ENCODE data around the gene RAB13.

The RAB13 gene

GRCh38 chr1:153978274-153978909, 7.7 kb downstream of the RAB13 start:
- DNase-seq (ENCODE audit: low read depth in 2 of 2): no peak

DNA sequence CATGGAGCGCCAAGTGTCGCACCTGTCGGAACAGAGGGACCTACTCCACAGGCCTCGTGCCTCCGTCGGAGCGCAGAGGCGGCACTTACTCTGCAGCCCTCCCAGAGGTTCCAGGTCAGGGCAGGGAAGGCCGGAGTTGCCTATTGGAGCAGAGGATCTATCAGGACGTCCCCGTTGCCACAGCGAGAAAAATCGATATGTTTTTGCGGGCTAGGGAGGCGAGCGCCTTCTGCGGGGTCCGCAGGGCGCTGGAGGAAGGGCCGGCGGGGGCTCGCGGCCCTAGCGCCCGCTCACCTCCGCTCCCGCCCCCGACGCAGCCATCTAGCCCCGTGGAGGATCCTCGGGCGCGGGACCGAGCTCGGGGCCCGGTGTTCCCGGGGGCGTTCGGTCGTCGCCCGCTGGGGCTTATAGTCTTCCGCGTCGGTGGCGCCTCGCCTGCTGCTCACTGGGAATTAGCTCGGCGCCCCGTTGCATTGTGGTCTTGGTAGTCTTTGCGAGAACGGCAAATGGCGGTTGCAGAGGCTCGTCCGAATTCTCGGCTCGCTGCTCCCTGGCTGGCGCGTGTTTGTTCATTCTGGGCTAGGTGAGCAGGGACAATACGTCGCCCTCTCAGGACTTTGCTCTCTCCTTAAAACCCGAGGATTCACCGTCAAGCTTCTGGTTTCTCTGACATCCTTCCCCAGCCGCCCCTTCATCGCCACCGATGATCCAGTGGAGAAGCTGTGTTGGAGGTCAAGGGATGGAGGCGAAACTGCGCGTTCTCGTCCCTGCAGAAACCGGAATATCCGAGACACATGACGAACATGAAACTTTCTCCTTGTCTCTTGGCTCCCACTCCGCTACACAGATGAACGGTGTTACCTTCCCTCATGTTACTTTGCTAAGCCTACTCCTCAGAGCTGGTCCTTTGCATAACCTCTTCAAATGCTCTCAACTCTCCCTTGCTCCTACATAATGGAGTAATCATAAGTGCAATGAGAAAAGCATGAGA, 8.6 kb downstream of the RAB13 start, which contains the start of gene JTB:
Gene JTB (minus strand): TSS at position 425 of the 991 bp plus-strand sequence. CDS start 422 bp downstream, at position 3.
- peak; percentile 75 to 76 for DNase-seq (ENCODE audit: low read depth in 2 of 2)

DNA sequence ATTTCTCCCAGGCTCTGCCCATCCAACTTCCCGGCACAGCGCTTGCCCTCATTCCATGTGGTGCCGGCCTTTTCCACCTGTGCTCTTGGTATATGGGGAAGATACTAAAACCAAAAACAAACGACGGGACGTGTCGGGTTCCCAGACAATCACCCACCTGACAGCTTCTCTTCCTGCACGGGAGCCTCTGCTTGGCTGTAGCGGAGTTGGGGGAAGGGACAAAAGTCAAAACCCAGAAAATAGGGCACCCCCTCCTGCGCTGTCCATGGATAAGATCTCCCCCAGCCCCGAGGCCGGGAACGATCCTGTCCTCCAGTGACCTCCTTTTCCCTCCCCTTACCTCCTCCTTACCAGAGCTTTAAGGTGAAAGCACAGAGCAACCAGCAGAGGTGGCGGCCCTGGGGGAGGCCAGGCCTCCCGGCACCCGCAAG, 9.3 kb downstream of the RAB13 start:
- no peak for DNase-seq (ENCODE audit: low read depth in 2 of 2)

DNA sequence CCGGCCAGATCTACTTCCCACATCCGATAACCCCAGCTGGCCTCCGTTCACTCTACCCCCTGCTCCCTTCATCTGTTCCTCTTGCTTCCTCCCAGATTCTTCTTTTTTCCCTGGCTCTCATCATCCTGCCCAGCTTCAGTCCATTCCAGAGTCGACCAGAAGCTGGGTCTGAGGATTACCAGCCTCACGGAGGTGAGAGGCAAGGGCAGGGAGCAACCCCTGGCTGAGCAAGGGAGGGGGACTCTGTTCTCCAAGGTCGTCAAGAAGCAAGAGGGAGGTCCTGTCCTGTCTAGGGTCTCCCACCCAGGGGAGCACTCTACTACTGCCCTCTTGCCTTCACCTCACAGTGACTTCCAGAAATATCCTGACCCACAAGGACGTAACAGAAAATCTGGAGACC, 12.6 kb downstream of the RAB13 start:
- DNase-seq (ENCODE audit: low read depth in 2 of 2): no peak

DNA sequence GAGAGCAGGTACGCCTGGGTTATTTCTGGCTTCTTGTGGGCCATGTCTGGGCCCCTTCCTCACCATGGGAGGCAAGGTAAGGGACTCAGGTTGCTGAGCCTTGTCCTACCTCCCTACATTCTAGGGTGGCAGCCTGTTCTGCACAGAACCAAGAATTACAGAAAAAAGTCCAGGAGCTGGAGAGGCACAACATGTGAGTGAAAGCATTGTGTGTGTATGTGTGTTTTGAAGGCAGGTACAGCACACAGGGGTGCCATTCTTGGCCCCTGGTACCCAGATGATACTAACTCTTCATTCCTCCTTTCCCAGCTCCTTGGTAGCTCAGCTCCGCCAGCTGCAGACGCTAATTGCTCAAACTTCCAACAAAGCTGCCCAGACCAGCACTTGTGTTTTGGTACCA, 13.1 kb downstream of the RAB13 start:
- no peak for DNase-seq (ENCODE audit: low read depth in 2 of 2)

GRCh38 chr1:153970346-153970745, 15.8 kb downstream of the RAB13 start:
- DNase-seq (ENCODE audit: low read depth in 2 of 2): no peak

DNA sequence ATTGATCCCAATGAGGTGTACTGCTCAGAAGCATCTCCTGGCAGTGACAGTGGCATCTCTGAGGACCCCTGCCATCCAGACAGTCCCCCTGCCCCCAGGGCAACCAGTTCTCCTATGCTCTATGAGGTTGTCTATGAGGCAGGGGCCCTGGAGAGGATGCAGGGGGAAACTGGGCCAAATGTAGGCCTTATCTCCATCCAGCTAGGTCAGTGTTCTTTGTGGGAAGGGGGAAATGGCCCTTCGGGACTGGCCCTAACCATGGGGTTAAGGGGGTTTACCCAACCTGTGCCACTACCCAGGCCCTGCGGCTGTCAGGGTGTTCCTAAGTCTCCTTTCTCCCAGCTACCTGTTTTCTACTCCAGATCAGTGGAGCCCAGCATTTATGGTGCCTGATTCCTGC, 17.2 kb downstream of the RAB13 start:
- no peak for DNase-seq (ENCODE audit: low read depth in 2 of 2)

DNA sequence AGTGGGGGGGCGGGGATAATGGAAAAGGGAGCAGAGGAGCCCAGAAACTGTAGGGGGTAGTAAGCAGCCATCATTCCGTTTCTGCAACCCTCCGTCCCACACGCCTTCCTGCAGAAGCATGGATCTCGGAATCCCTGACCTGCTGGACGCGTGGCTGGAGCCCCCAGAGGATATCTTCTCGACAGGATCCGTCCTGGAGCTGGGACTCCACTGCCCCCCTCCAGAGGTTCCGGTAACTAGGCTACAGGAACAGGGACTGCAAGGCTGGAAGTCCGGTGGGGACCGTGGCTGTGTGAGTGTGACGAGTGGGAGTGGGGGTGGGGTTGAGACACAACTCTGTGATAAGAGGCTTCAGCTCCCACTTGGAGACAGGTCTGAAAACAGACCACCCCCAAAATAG, 17.7 kb downstream of the RAB13 start:
- DNase-seq (ENCODE audit: low read depth in 2 of 2): no peak

- no peak for DNase-seq (ENCODE audit: low read depth in 2 of 2)
These were observed 18.2 kb downstream of the RAB13 start for GRCh38 chr1:153968000-153968363.

DNA sequence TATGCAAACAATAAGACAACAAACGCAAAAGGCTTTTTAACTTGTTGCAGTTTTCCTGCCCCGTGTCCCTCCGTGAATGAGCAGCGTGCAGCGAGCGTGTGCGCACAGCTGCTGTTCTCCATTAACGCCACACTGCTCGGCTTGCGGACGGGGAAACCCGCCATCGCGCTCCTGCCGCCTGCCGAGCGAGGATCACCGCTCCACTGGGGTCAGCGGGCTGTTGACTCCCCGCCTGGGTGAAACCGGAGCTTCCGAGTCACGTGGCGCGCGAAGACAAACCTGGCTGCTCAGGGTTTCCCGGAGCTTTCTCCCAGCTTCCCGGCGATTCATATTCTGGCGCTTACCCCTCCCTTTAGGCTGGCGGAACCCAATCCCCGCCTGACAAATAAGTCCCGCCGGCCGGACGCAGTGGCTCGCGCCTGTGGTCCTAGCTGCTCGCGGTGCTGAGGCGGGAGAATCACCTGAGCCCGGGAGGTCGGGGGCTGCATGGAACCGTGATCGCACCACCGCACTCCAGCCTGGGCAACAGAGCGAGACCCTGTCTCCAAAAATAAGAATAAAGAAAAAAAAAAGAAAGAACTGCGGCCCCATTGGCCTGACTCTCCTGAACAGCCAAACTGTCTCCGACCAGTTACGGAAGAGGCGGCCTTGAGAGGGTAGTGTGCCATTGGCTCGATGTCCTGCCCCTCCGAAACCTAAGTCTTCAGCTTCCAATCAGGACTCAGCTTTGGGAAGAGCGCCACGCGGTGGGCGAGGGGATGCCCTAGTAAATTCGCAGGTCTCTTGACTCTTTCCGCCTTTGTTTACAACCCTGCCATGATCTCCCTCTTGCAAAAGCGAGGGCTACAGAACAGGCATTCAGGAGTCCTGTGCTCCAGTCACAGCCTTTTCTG, 18.8 kb downstream of the RAB13 start, which contains the start of gene CREB3L4:
Gene CREB3L4 (plus strand): TSS at position 796 of the 893 bp plus-strand sequence. CDS start 624 bp downstream, outside the sequence.
- DNase-seq (ENCODE audit: low read depth in 2 of 2): peak; percentile 77 to 82

- DNase-seq (ENCODE audit: low read depth in 2 of 2): no peak
These were observed 22.2 kb downstream of the RAB13 start for GRCh38 chr1:153963850-153964331.

DNA sequence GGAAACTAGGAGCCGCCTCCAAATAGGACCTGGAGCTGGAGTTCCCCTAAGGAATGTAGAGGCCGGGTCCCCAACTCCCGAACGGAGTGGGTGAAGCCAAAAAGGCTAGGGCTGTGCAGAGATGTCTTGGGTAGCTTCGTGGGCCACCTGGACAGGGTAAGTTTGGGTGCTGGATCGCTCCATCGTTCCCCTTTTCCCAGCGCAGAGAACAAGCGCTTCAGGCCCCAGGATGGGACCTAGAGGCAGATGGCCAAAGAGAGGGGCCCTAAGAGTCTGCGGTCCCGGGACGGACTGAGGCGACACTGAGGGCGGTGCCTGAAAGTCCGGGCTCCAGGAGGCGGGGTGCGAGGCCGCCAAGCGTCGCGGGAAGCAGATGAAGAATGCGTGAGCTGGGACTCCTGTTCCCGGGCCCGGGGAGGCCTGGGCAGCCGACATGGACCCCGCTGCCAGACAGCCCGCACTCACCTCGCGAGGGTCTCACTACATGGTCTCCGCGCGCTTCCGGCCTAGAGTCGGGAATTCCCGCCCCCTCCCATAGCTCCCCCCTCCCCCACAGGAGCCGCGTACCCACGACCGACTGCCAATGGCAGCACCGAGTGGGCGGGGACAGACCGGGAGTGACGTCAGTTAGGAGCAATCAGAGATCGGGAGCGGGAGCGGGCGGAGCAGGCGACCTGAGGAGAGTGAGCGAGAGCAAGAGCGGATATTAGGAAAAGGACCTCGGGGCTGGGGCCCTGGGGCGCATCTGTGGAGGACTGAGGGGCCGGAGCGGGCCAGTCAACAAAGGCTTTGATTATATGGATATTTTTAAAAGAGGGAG, 22.9 kb downstream of the RAB13 start, which contains the start of gene SLC39A1:
Gene SLC39A1 (minus strand): TSS at position 508 of the 820 bp plus-strand sequence. CDS start 822 bp downstream, outside the sequence.
- peak; percentile 90 for DNase-seq (ENCODE audit: low read depth in 2 of 2)

GRCh38 chr1:153962088-153963029, 23.8 kb downstream of the RAB13 start:
- DNase-seq (ENCODE audit: low read depth in 2 of 2): no peak

- DNase-seq (ENCODE audit: low read depth in 2 of 2): no peak
These were observed 24.7 kb downstream of the RAB13 start for GRCh38 chr1:153961421-153961820.

DNA sequence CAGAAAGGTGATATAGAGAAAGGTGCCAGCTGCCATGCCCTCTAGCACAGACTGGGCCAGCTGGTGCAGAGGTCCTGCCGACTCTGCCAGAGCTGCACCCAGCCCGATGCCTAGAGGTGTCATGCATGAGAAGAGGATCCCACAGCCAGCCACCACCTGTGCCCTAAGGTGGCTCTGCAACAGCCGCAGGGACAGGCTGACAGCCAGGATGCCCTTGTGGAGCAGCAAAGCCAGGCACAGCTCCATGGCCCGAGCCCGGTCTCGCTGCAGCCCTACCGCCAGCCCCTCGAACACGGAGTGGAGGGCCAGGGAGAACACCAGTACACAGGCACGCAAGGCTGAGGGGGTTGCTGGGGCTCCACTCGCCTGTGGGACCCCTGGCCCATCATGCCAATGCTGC, 25.9 kb downstream of the RAB13 start:
- no peak for DNase-seq (ENCODE audit: low read depth in 2 of 2)

- DNase-seq (ENCODE audit: low read depth in 2 of 2): no peak
These were observed 26.7 kb downstream of the RAB13 start for GRCh38 chr1:153959454-153959853.

GRCh38 chr1:153958961-153959260, 27.2 kb downstream of the RAB13 start:
- DNase-seq (ENCODE audit: low read depth in 2 of 2): no peak

GRCh38 chr1:153958111-153958960, 27.8 kb downstream of the RAB13 start, which contains the start of gene CRTC2:
Gene CRTC2, minus strand, starts transcription at chr1:153958612. Its CDS starts 115 bp downstream, at chr1:153958497.
- peak; percentile 94 to 96 for DNase-seq (ENCODE audit: low read depth in 2 of 2)
